HG03354 (cell line): ENCODE results near the gene DPP9.

Experiments
- ATAC-seq: cut with Tn5 transposase; IDR thresholded peaks from one replicate; pipeline ENCODE4 v1.9.1; 2021; ENCODE audit warnings: mild to moderate bottlenecking; ENCODE audit not compliant: unreplicated experiment, poor library complexity, severe bottlenecking

DPP9 gene

GRCh38 chr19:4639531-4640246 lies 84.0 kb downstream of the DPP9 start:
- peak; percentile 8 for ATAC-seq

GRCh38 chr19:4638828-4639530 lies 84.7 kb downstream of the DPP9 start, which contains the start of gene TNFAIP8L1:
TNFAIP8L1 (plus strand) TSS chr19:4639516; CDS start chr19:4651870, 12,354 bp downstream.
- peak; percentile 76 for ATAC-seq

GRCh38 chr19:4638317-4638716 lies 85.3 kb downstream of the DPP9 start:
- no peak for ATAC-seq

GRCh38 chr19:4636761-4637160 lies 86.9 kb downstream of the DPP9 start:
- ATAC-seq = no peak

- no peak for ATAC-seq
Measured at GRCh38 chr19:4636151-4636717, 87.4 kb downstream of the DPP9 start.

- ATAC-seq = no peak
Measured at GRCh38 chr19:4635754-4636116, 87.9 kb downstream of the DPP9 start.

- ATAC-seq = no peak
Measured at GRCh38 chr19:4633140-4633967, 90.3 kb downstream of the DPP9 start.
